Stimulated activated CD8-positive, alpha-beta memory T cell treated with anti-CD3 and anti-CD28 coated beads, Interleukin-15, amount 100 ng/mL, for 4 hours (primary cell): ENCODE data around the gene EDARADD.
"Not testable (repeated sequence)": the region's sequence is repeated elsewhere in the genome, so short reads cannot be mapped to it uniquely, and the experiment has no call there.

Experiments
- DNase-seq, 2 donors: peaks; one replicate each; pipeline ENCODE4 v3.0.0-alpha.2; 2020; ENCODE audit warnings: low read depth in 2 of 2

Gene EDARADD

GRCh38 chr1:236433819-236434315 lies 39.8 kb downstream of the EDARADD start:
- no peak for DNase-seq

GRCh38 chr1:236438614-236439013 lies 44.5 kb downstream of the EDARADD start:
- no peak for DNase-seq

- no peak for DNase-seq
These were observed 46.3 kb downstream of the EDARADD start for GRCh38 chr1:236440373-236440772.

DNA sequence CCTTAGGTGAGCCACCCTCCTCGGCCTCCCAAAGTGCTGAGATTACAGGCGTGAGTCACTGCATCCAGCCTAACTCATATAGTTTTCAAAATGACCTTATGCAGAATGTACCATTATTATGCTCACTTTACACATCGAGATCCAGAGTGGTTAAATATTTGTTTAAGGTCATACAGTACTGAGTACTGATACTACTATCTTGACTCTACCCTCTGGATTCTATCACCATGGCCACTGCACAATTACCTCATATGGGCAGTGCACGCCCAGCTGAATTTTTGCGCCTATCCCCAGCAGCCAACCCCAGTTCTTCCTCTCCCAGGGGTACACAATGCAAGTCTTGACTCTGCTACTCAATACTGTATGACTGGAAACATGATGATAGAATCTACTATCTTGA lies 56.7 kb downstream of the EDARADD start:
- DNase-seq: no peak

GRCh38 chr1:236451796-236452373 lies 57.8 kb downstream of the EDARADD start:
- DNase-seq: peak; percentile 1 to 22

GRCh38 chr1:236455243-236455642 lies 61.2 kb downstream of the EDARADD start:
- no peak for DNase-seq

- no peak for DNase-seq
These were observed 63.7 kb downstream of the EDARADD start for GRCh38 chr1:236457775-236458174.

DNA sequence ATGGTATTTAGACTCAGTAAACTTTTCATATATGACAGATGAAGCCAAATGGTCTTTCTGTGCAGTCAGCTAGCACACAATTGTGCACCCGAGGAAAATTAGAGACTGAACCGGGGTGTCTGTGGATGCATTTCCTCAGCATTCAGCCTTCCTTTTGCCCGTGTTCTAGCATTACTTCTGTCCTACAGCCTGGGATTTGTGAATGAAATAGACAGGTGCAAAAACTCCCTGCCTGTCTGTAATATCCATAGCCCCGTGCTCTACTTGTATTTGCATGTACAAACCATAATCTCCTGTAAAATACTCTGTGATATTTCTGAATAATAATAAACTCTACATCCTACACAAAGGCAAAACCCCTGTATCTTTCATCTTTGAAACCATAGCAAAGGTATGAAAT lies 64.9 kb downstream of the EDARADD start:
- DNase-seq: no peak

- DNase-seq: no peak
These were observed 66.0 kb downstream of the EDARADD start for GRCh38 chr1:236460103-236460502.

- DNase-seq: not testable (repeated sequence)
These were observed 70.1 kb downstream of the EDARADD start for GRCh38 chr1:236464197-236464596.

GRCh38 chr1:236465231-236465958 lies 71.3 kb downstream of the EDARADD start:
- no peak for DNase-seq

- no peak for DNase-seq
These were observed 71.8 kb downstream of the EDARADD start for GRCh38 chr1:236465959-236466303.

DNA sequence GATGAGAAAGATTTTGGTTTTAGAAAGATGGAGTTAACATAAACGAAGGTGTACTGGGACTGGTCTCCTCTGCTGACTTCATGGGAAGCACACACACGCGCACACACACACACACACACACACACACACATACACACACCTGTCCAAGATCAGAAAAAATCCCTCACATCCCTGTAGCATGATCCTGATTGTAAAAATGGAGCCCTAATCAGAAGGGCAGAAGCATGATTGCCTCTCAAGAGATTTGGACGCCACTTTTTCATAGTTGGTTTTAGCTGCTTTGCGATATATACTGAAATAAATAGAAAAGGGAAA lies 73.2 kb downstream of the EDARADD start:
- no peak for DNase-seq

DNA sequence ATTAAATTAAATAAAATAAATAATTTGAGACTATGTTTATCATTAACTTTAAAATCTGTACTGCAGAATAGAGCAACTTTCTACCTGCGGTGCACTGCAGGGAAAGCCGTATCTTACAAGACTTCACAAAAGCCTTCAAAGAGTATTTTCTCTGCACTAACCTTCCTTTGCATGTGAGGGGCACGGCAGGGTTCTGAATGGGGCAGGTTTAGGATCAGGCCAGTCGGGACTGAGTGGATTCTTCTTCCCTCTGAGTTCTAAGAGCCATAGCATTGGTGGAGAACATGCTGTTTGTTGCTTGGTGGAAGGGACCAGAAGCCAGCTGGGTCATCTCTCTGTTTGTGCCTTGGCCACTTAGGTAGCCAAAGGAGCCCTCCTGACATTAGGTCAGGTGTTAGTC lies 74.5 kb downstream of the EDARADD start:
- DNase-seq: no peak

DNA sequence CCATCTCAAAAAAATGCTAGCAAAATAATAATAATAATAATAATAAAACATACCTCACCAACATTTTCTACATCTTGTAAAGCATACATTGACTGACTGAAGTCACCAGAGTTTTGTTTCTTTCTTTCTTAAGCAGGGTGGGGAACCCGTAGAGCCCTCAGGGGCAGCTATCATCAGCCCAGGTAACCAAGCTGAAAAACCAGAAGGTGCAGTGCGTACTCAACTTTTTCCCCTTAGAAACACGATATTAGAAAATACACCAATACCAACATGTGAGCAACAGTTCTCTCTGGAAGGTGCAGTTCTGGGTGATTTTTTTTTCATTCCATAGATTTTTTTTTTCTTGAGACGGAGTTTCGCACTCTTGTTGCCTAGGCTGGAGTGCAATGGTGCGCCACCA lies 75.4 kb downstream of the EDARADD start:
- no peak for DNase-seq

DNA sequence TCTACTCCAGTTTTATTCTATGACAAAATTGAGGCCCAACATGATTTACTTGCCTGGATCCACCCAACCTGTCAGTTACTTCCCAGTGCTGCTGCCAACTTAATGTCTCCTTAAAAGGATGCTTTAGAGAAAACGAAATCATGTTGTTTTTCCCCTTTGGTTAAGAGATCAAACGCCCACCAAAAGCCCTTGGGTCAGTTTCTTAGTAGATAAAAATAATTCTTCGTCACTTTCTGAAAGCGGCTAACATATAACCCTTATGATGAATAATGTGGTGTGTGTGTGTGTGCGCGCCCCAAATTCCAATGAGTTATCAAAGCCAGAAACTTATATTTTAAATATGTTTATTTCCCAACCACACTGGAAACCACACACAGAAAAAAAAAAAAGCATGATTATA lies 77.0 kb downstream of the EDARADD start:
- no peak for DNase-seq

- DNase-seq: no peak
These were observed 77.6 kb downstream of the EDARADD start for GRCh38 chr1:236471653-236472052.

DNA sequence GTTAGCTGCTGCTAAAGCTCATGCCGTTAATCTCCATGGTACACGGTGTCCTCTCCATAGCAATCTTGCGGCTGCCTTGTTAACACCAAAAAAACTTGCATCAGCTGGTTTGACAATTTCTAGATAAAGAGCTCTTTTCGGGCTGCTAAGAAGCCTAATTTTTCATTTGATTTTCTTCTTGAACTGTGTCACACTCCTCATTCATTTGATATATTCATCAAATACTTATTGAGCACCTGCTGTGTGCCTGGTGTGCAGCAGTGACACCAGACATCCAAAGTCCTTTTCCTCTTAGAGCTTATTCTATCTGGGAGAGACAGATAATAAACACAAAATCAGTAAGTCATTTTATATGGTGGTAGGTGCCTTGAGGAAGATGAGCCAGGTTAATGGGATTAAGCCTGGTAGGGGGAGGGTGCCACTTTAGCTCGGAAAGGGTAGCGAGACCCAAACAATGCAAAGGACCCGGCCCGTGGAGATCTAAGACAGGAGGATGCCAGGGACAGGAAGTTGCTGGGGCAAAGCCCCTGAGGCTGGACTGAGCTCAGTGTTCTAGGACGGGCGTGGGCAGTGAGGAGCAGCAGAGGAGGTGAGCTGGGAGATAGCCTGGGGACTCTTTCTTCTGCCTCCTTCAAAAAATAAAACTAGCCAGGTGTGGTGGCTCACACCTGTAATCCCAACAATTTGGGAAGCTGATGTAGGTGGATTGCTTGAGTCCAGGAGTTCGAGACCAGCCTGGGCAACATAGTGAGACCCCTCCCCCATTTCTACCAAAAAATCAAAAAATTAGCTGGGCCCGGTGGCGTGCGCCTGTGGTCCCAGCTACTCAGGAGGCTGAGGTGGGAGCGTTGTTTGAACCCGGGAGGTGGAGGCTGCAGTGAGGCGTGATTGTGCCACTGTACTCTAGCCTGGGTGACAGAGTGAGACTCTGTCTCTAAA lies 79.0 kb downstream of the EDARADD start:
- DNase-seq: no peak

DNA sequence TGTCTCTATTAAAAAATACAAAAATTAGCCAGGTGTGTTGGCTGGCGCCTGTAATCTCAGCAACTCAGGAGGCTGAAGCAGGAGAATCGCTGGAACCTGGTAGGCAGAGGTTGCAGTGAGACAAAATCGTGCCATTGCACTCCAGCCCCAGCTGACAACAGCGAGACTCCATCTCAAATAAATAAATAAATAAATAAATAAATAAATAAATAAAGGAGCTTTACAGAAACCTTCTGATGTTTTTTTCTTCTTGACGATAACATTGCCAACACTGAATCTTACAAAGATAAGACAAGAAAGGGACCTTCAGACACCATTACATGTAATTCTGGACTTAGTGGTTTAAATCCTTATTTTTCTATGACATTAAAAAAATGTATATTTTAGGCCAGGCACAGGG lies 81.9 kb downstream of the EDARADD start:
- DNase-seq: no peak

DNA sequence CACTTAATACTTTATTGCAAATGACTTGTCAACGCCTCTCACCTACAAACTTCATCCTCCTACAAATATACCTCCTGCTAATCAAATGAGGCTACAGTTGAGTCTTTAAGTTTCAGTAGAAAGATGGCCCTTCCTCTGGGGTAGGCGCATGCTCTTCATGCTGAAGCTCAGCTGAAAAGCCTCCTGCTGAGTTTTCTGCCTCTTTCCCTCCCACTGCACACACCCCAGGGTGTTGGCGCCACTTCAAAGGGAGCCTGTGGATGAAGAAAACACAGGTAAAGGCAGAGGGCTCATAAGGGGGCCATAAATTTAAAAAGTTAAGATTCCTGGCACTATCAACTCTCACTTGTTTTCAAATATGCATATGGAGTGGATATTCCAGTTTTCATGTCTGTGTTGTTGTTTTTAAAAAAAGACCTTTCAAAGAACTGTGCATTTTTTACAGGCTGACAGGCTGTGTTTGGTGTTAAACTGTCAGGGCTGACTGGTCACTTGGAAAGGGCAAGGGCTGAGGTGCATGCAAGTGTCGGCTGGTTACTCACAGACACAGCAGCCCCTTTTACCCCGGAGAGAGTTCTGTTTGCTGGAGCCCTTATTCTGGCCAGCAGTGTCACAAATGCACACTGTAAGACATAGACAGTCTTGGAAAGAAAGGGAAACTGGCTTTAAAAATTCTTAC lies 86.8 kb downstream of the EDARADD start:
- DNase-seq: no peak

- no peak for DNase-seq
These were observed 90.4 kb downstream of the EDARADD start for GRCh38 chr1:236484310-236484971.
